H9 (cell line): Measurements from ENCODE around the gene TSPAN33. TPM values are rescaled to one million over a fixed set of nuclear protein-coding genes. Genes with fewer than 3 reads are reported as not detected.

Experiments
- DNase-seq: peaks from one replicate; pipeline ENCODE4 v3.0.0-alpha.2; 2017
- H2AFZ ChIP-seq: one replicate; pipeline ENCODE4 v1.6.1; 2013; ENCODE audit warnings: mild to moderate bottlenecking, low read length, control low read depth, moderate library complexity
- H2AK5ac ChIP-seq: 2 replicates; pipeline ENCODE4 v1.6.1; 2013; ENCODE audit warnings: low read length, control low read depth, mixed read lengths; ENCODE audit not compliant: insufficient read length
- H2BK120ac ChIP-seq: one replicate; pipeline ENCODE4 v1.6.1; 2013; ENCODE audit warnings: low read depth, mild to moderate bottlenecking, low read length, control low read depth, inconsistent platforms; ENCODE audit not compliant: poor library complexity, severe bottlenecking
- H2BK12ac ChIP-seq: 2 replicates; pipeline ENCODE4 v1.6.1; 2013; ENCODE audit warnings: low read length, control low read depth, mixed read lengths, low read depth; ENCODE audit not compliant: insufficient read length
- H2BK15ac ChIP-seq: 2 replicates; pipeline ENCODE4 v1.6.1; 2013; ENCODE audit warnings: low read depth, low read length, control low read depth
- H2BK20ac ChIP-seq: one replicate; pipeline ENCODE4 v1.6.1; 2013; ENCODE audit warnings: low read depth, mild to moderate bottlenecking, low read length, control low read depth, inconsistent platforms; ENCODE audit not compliant: poor library complexity, severe bottlenecking
- H2BK5ac ChIP-seq: 2 replicates; pipeline ENCODE4 v1.6.1; 2013; ENCODE audit warnings: low read length, control low read depth, mixed read lengths; ENCODE audit not compliant: insufficient read length
- H3K14ac ChIP-seq: 2 replicates; pipeline ENCODE4 v1.6.1; 2013; ENCODE audit warnings: low read length, control low read depth; ENCODE audit not compliant: insufficient read depth
- H3K18ac ChIP-seq: 2 replicates; pipeline ENCODE4 v1.6.1; 2013; ENCODE audit warnings: low read depth, mild to moderate bottlenecking, mixed read lengths, low read length, control low read depth; ENCODE audit not compliant: insufficient read length
- H3K23ac ChIP-seq: 2 replicates; pipeline ENCODE4 v1.6.1; 2013; ENCODE audit warnings: low read length, control low read depth, mixed read lengths, low read depth; ENCODE audit not compliant: insufficient read length
- H3K23me2 ChIP-seq: 2 replicates; pipeline ENCODE4 v1.6.1; 2013; ENCODE audit warnings: low read depth, mild to moderate bottlenecking, mixed read lengths, low read length, control low read depth; ENCODE audit not compliant: insufficient read length, poor library complexity, severe bottlenecking
- H3K27ac ChIP-seq: 2 replicates; pipeline ENCODE4 v1.5.1; 2013; ENCODE audit warnings: low read length, control low read depth, mixed read lengths, low read depth; ENCODE audit not compliant: insufficient read length
- H3K27me3 ChIP-seq: 2 replicates; pipeline ENCODE4 v1.6.1; 2013; ENCODE audit warnings: low read length, control low read depth, inconsistent platforms; ENCODE audit not compliant: insufficient read depth
- H3K4ac ChIP-seq: 2 replicates; pipeline ENCODE4 v1.6.1; 2013; ENCODE audit warnings: low read depth, mild to moderate bottlenecking, control low read depth, inconsistent platforms, low read length, moderate library complexity
- H3K4me1 ChIP-seq: 2 replicates; pipeline ENCODE4 v1.6.1; 2013; ENCODE audit warnings: low read length, control low read depth, inconsistent platforms; ENCODE audit not compliant: insufficient read depth
- H3K4me2 ChIP-seq: 2 replicates; pipeline ENCODE4 v1.6.1; 2013; ENCODE audit warnings: low read length, control low read depth, mixed read lengths; ENCODE audit not compliant: insufficient read length, insufficient read depth
- H3K56ac ChIP-seq: 2 replicates; pipeline ENCODE4 v1.6.1; 2013; ENCODE audit warnings: low read depth, mild to moderate bottlenecking, mixed read lengths, low read length, control low read depth; ENCODE audit not compliant: insufficient read length
- H3K79me1 ChIP-seq: 2 replicates; pipeline ENCODE4 v1.6.1; 2013; ENCODE audit warnings: low read depth, mild to moderate bottlenecking, moderate library complexity, low read length, control low read depth, inconsistent platforms; ENCODE audit not compliant: insufficient read depth, poor library complexity, severe bottlenecking
- H3K79me2 ChIP-seq: 2 replicates; pipeline ENCODE4 v1.6.1; 2013; ENCODE audit warnings: low read length, control low read depth, inconsistent platforms; ENCODE audit not compliant: insufficient read depth
- H3K9ac ChIP-seq: 2 replicates; pipeline ENCODE4 v1.6.1; 2013; ENCODE audit warnings: low read length, control low read depth, mixed read lengths; ENCODE audit not compliant: insufficient read length; ENCODE audit errors: extremely low read depth
- H3K9me3 ChIP-seq: one replicate; pipeline ENCODE4 v1.6.1; 2013; ENCODE audit warnings: low read depth, low read length, inconsistent platforms; ENCODE audit not compliant: control insufficient read depth
- H3T11ph ChIP-seq: one replicate; pipeline ENCODE4 v1.6.1; 2013; ENCODE audit warnings: mild to moderate bottlenecking, low read length, control low read depth, inconsistent platforms
- H4K20me1 ChIP-seq: one replicate; pipeline ENCODE4 v1.6.1; 2013; ENCODE audit not compliant: control insufficient read depth, insufficient read length, insufficient read depth
- H4K5ac ChIP-seq: 2 replicates; pipeline ENCODE4 v1.6.1; 2013; ENCODE audit warnings: low read depth, mild to moderate bottlenecking, mixed read lengths, low read length, control low read depth; ENCODE audit not compliant: insufficient read length
- H4K8ac ChIP-seq: replicated peaks from 2 replicates; pipeline ENCODE4 v1.6.1; 2013; ENCODE audit warnings: low read length, control low read depth, mixed read lengths, low read depth; ENCODE audit not compliant: insufficient read length
- H4K91ac ChIP-seq: 2 replicates; pipeline ENCODE4 v1.6.1; 2013; ENCODE audit warnings: low read depth, mild to moderate bottlenecking, moderate library complexity, mixed read lengths, low read length, control low read depth; ENCODE audit not compliant: insufficient read length
- H3K27ac Mint-ChIP-seq, 3 experiments: 2 replicates in 2 of 3; 3 replicates in 1 of 3; pipeline ENCODE4 v1.8.0; 2020 to 2021; ENCODE audit warnings: mixed read lengths in 3 of 3, mild to moderate bottlenecking in 1 of 3, moderate library complexity in 1 of 3
- H3K27me3 Mint-ChIP-seq: 2 replicates; pipeline ENCODE4 v1.8.0; 2021; ENCODE audit warnings: low read depth, mild to moderate bottlenecking, moderate library complexity, mixed read lengths
- H3K36me3 Mint-ChIP-seq, 3 experiments: 2 replicates in 2 of 3; 3 replicates in 1 of 3; pipeline ENCODE4 v1.8.0; 2020 to 2021; ENCODE audit warnings: low read depth in 3 of 3, mixed read lengths in 3 of 3; ENCODE audit not compliant: insufficient read depth in 1 of 3
- H3K4me1 Mint-ChIP-seq, 2 experiments: 2 replicates each; pipeline ENCODE4 v1.8.0; 2020; ENCODE audit warnings: mixed read lengths in 2 of 2
- H3K4me3 Mint-ChIP-seq, 2 experiments: 2 replicates in 1 of 2; 3 replicates in 1 of 2; pipeline ENCODE4 v1.8.0; 2020 to 2021; ENCODE audit warnings: mild to moderate bottlenecking in 2 of 2, mixed read lengths in 2 of 2, moderate library complexity in 1 of 2
- H3K9me3 Mint-ChIP-seq, 2 experiments: 2 replicates in 1 of 2; 3 replicates in 1 of 2; pipeline ENCODE4 v1.8.0; 2020; ENCODE audit warnings: mild to moderate bottlenecking in 2 of 2, mixed read lengths in 2 of 2, moderate library complexity in 1 of 2
- WGBS: extraction: QIAGEN DNeasy Blood & Tissue Kit; methylation state at CpG from one replicate; pipeline ENCODE4 v1.1.7; 2013; ENCODE audit warnings: missing lambda C conversion rate, low lambda C conversion rate, mixed read lengths; ENCODE audit not compliant: insufficient read length; ENCODE audit errors: extremely low coverage; 5-methylcytosine and 5-hydroxymethylcytosine counted together
- total RNA-seq: library from RNA; stranded (reverse); gene quantifications from 2 replicates; pipeline ENCODE4 v1.2.1, GENCODE V29; 2021
- TF ChIP-seq, protein P1 (sequence below): fragments of 200-600 bp; sonication (generic); conservative IDR thresholded peaks from 3 replicates; pipeline ENCODE4 v1.8.0; 2021; ENCODE audit warnings: antibody characterized with exemption, mild to moderate bottlenecking

The TSPAN33 gene
- total RNA-seq, 1 experiment from 2014 or later = 34.7 TPM

DNA sequence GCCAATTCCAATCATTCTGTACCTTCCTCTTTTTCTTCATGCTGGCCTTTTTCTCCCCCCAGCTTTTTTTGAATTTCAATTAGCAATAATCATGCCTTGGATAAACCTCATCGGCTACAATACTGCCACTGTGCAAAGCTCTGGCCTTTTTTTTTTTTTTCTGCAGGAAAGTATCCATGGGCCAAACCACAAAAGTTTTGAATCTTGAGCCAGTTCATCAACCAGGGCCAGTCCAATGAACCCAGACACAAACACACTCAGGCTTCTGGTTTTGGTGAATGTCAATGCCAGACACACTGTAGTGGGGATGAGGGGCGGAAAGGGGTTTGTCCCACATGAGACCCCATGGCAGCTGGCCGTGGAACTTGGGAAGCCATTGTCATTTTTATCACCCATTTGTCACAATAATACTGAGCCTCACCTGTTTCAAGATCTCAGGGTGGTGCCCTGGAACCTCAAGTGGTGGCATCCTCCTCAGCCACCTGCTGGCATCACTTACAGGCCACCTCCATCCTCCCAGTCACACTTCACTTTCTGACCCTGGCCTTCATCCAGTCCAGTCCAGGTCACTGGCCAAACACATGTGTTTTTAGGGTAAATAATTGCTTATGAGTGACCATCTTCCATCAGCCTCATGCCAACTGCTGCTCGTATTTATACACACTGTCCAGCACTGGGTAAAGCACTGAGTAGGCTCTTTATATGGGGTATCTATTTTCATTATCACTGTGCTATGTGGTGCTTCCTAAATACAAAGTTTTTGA is 40.8 kb upstream of the TSPAN33 start:
- H3K27ac ChIP-seq = no peak overlapping the region
- Mint-ChIP-seq H3K9me3 (no peaks in the 10 kb centered on the region), H3K4me3 (no peak overlapping the region), H3K27me3 (no peaks in the 10 kb centered on the region), H3K4me1 (peaks cover 0 to 4% of the 10 kb centered on the region in 2 experiments; a peak in 2 of 4 replicates), H3K36me3 (no peaks in the 10 kb centered on the region), H3K27ac (no peak overlapping the region)
- no peak overlapping the region for H2BK15ac ChIP-seq
- H3K23me2 ChIP-seq = no peaks in the 10 kb centered on the region
- no peak overlapping the region for H4K91ac ChIP-seq
- H4K8ac ChIP-seq = no peak overlapping the region
- DNase-seq = no peak
- H3K27me3 ChIP-seq = no peaks in the 10 kb centered on the region
- no CpG with 5 or more reads among the region's 4 CpGs for WGBS
- no peaks in the 10 kb centered on the region for H4K20me1 ChIP-seq
- no peak overlapping the region for H2AFZ ChIP-seq
- H3K4me2 ChIP-seq = no peak overlapping the region
- H3K4ac ChIP-seq = no peak overlapping the region
- H3K79me1 ChIP-seq = no peaks in the 10 kb centered on the region
- no peak overlapping the region for H2AK5ac ChIP-seq
- no peaks in the 10 kb centered on the region for H3K79me2 ChIP-seq
- no peak overlapping the region for H3K23ac ChIP-seq
- no peak overlapping the region for H2BK120ac ChIP-seq
- no peak overlapping the region for H3K14ac ChIP-seq
- H4K5ac ChIP-seq = no peak overlapping the region
- H2BK12ac ChIP-seq = no peak overlapping the region
- no peak overlapping the region for H2BK20ac ChIP-seq
- no peak overlapping the region for H2BK5ac ChIP-seq
- peaks cover 5% of the 10 kb centered on the region; the same call in 1 of the 2 replicates for H3K4me1 ChIP-seq
- TF ChIP-seq, protein P1, sequence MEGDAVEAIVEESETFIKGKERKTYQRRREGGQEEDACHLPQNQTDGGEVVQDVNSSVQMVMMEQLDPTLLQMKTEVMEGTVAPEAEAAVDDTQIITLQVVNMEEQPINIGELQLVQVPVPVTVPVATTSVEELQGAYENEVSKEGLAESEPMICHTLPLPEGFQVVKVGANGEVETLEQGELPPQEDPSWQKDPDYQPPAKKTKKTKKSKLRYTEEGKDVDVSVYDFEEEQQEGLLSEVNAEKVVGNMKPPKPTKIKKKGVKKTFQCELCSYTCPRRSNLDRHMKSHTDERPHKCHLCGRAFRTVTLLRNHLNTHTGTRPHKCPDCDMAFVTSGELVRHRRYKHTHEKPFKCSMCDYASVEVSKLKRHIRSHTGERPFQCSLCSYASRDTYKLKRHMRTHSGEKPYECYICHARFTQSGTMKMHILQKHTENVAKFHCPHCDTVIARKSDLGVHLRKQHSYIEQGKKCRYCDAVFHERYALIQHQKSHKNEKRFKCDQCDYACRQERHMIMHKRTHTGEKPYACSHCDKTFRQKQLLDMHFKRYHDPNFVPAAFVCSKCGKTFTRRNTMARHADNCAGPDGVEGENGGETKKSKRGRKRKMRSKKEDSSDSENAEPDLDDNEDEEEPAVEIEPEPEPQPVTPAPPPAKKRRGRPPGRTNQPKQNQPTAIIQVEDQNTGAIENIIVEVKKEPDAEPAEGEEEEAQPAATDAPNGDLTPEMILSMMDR = no peak
- no peaks in the 10 kb centered on the region for H3K9me3 ChIP-seq
- H3T11ph ChIP-seq = no peak overlapping the region
- H3K56ac ChIP-seq = no peak overlapping the region
- no peak overlapping the region for H3K9ac ChIP-seq
- no peak overlapping the region for H3K18ac ChIP-seq
